GM10847 (cell line): ENCODE results near the gene DMRTC2.

Experiments
- POLR2A ChIP-seq: IDR thresholded peaks from 2 replicates; pipeline ENCODE4 v1.6.1; 2011; ENCODE audit not compliant: insufficient read length; ENCODE audit errors: extremely low read depth

DMRTC2 gene

DNA sequence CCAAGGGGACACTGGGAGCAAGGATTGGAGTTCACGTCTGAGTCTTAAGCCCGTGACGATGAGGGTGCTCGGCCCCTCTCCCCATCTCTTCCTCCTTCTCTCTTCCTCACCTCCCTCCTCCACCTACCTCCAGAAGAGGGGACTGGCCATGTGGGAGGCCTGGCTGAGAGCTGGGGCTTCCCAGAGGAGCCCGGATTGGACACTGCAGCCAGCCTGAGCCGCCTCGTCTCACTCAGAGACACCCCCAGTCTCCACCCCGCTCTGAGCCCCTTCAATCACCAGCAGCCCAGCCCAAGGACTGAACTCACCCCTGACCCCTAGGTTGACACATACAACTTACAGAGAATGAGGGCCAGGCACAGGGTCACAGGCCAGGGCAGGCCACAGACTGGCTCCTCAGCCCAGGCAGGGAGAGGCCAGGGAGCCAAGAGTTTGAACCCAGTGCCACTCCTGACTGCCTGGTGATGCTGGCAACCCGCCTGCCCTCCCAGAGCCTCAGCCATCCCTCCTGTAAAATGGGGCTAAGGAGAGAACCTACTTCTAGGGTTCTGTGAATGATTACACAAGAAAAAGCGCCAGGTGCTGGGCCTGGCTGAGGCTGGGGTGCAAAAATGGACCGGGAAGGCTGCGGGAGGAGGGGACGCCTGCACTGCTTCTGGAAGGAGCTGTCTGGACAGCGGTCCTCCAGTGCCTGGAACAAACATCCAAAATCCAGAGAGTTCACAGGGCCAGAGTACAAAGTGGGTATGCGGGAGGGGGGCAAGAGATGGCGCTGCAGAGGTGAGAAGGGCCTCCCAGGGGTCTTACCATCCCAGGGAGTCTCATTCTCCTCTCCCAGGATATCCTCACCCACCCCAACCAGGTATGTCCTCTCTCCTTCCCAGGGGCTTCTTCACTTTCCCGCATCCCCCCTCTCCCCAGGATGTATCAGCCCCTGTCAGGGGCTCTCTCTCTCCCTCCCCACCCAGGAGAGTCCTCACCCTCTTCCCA is 33.4 kb downstream of the DMRTC2 start:
- TF ChIP-seq POLR2A: no peak

DNA sequence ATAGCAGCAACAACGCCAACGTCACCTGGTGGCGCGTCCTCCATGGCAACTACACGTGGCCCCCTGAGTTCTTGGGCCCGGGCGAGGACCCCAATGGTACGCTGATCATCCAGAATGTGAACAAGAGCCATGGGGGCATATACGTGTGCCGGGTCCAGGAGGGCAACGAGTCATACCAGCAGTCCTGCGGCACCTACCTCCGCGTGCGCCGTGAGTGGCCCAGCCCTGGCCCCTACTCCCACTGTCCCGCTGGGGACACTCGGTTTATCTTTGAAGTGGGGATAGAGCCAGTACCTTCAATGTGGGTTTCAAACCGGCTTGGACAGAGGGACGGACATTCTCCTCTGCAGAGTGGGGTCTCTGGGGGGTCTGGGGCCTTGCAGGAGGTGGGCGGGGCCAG is 34.2 kb downstream of the DMRTC2 start:
- TF ChIP-seq POLR2A: no peak

DNA sequence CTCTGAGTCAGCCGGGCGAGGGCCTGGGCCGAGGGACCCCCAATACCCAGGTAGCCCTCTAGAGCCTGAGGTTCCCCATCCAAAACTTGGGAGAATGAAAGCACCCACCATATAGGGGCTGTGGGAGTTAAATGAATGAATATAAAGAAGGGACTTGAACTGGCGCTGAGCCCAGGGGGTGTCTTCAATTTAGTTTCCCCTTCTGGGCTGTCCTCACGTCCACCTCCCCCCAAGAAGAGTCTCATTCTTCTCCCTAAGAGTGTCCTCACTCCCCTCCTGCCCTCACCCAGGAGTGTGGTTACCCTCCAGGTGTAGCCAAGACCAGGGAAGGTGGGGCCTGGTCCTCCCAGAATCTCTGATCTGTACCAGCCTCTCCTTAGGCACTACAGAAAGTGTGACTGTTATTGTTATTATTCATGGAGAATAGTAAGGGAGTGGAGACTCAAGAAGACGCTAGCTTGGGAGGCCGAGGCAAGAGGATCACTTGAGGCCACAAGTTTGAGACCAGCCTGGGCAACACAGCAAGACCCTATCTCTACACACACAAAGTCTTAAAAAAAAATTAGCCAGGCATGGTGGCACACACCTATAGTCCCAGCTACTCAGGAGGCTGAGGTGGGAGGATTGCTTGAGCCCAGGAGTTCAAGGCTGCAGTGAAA is 35.0 kb downstream of the DMRTC2 start:
- no peak for TF ChIP-seq POLR2A

DNA sequence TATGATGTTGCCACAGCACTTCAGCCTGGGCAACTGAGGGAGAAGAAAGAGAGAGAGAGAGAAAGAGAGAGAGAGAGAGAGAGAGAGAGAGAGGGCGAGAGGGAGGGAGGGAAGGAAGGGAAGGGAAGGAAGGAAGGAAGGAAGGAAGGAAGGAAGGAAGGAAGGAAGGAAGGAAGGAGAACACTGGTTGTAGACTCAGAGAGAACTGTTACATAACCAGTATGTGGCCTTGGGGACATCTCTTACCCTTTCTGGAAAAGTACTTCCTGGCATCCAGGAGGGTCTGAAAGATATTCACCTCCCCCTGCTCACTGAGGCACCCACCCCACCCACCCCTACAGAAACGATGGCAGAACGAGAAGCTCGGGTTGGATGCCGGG is 35.5 kb downstream of the DMRTC2 start:
- TF ChIP-seq POLR2A: no peak

DNA sequence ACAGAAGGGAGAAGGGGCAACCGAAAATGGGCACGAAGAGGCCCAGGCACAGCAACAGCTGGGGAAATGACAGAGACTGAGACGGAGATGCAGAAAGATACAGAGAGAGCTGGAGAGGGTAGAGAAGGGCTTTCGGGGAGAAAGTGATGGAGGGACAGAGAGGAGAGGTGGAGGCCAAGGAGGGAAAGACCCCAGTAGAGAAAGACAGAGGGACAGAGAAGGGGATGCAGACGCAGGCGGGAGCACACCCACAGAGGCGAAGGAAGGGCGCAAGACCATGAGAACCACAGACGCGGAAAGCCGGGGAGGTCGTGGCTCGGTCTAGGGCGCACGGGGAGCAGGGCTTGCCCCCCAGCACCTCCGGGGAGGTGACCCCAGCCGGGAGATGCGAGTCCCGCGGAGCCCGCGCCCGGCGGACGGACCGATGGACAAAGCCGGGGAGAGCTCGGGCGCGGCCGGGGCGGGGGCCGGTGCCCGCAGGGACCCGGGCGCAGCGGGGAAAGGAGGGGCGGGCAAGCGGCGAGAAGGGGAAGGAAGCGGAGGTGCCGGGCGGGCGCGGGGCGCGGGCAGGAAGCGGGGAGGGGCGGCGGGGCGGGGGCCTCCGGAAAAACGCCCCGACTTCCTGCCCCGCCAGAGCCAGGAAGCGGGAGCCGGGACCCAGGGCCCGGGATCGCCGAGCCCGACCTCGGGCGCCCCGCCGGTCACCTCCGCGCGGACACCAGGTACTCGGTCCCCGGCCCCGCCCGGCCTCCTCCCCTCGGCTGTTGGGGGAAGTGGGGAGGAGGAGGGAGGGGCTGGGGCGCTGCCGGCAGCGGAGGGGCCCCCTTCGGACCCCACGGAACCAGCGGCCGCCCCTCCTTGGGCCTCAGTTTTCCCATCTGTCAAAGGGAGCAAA is 38.0 kb downstream of the DMRTC2 start, which contains the start of gene ARHGEF1:
Gene ARHGEF1 (plus strand): TSS at position 617 of the 895 bp plus-strand sequence. CDS start 4,899 bp downstream, outside the sequence.
- peak; percentile 65 for TF ChIP-seq POLR2A

DNA sequence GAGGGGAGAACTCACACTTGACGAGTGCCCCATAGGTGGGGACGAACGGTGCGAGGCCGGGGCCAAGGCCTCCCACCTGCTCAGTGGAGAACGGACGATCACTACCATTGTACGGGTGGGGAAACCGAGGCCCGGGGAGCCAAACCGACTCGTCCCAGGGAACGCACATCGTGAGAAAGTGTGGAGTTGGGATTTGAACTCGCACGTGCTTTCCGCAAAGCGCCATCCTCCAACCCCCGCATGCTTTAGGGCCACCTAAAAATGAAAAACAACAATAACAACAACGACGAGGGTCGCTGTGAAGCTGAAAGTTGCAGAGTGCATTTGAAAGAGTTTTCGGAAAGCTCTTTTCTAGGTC is 38.6 kb downstream of the DMRTC2 start:
- TF ChIP-seq POLR2A: peak; percentile 21

DNA sequence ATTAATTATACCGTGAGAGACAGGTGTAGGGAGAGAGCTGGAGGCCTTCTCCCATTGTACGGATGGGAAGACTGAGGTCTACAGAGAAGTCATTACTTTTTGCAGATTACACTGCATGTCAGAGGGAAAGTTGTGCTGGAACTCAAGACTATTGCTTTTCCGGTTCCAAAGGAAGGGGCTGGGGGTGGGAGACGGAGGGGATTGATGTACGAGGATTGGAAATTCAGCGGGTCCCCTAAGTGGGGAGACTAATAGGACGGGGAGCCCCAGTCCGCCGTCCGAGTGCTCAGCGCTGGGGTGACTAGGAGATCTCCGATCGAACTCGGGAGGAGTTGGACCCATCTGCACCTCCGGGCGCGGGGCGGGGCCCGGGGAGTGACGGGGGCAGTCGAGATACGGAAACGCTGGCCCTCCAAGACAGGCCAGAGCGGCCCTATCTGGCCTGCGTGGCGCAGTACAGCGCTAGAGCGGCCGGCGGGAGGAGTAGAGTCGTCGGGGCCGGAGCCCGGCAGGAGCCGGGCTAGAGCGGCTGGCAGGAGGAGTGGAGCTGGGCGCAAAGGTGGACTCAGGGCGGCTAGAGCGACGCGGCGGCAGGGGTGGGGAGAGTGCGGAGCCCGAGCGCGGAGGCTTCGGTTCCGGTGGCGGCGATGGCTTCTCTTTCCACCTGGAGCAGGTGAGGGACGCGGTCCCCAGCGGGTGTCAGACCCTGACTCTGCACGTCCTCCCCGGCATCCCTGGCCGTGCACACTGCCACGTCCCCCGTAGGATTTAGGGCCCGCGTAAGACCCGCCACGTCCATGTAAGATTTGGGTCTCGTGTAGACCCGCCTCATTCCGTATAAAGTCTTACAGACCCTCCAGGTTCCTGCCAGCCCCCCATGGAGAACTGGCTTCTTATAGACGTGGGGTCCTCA is 39.2 kb downstream of the DMRTC2 start:
- peak; percentile 90 for TF ChIP-seq POLR2A

DNA sequence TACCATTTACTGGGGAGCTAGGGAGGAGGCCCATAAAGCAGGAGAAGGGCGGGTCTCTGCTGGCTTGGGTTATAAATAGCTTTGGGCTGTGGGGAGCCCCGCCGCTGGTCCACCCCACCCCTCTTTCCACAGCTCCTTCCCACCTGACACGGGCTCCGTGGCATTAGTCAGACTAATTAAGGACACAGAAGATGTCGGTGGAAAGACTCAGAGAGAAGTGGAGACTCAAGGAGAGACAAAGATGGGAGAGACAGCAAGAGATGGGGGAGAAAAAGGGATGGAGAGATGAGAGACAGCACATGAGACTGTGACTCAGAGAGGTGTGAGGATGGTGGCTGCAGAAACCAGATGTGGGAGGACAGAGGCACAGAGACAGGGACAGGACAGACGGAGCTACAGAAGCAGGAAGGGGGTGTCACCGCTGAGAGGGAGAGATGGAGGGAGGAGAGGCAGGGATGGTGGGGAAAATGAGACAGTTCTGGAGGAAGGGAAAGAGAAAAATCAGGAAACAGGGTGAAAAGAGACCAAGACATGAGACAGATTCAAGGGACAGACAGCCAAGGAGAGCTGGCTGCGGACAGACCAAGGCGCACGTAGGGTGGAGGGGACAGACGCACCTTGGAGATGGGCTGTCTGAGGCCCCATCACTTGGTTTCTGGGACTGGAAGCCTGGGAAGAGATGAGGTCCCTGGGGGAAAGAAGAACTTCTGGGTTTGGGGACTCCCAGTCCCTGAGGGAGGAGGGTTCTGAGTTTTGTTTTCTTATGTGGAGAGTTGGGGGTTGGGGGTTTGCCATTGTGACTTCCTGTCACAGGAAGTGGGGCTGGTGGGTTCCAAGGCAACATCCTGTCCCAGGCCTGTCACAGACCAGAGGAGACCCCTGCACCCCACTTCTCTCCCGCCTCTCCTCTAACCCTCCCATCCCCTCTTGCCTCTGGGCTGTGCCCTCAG is 42.2 kb downstream of the DMRTC2 start:
- no peak for TF ChIP-seq POLR2A

DNA sequence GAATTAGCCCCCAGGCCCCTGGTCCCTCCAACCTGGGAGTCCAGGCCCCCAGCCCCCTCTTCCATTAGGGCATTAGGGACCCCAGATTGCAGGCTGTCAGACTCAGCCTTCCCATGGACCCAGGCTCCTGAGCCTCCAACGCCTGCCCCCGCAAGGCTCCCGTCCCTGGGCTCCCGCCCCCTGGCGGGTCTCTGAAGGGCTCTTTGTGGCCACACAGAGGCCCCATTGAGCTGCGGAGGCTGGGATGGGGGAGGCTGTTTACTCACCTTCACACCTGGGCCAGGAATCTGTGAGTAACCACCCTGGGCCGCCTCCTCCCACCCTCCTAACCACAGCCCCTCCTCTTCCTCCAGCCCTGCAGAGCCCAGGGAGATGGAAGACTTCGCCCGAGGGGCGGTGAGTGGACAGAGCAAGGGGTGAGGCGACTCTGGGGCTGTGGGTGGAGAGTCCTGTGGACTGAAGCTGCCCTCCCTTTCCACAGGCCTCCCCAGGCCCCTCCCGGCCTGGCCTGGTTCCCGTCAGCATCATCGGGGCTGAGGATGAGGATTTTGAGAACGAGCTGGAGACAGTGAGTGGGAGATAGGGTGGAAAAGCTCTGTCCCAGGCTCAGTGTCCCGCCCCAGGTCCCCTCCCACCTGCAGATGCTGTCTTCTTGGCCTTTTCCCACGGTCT is 43.0 kb downstream of the DMRTC2 start:
- no peak for TF ChIP-seq POLR2A

DNA sequence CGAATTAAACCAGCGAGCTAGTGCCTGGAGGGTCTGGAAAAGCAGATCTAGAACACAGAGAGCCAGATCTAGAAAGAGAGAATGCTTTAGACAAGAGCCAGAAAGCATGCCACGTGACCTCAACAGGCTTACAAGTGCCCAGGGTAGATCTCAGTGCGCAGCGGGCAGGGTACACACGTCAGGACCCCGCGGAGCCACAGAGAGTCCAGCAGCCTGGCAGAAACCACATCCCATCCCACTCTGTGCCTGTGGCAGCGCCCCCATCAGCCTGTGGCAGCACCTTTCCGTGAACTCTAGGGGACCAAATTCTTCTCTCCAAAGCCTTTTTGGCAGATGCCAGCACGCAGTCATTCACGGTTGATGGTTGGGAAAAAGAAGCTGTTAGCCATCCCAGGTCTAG is 44.1 kb downstream of the DMRTC2 start:
- no peak for TF ChIP-seq POLR2A

DNA sequence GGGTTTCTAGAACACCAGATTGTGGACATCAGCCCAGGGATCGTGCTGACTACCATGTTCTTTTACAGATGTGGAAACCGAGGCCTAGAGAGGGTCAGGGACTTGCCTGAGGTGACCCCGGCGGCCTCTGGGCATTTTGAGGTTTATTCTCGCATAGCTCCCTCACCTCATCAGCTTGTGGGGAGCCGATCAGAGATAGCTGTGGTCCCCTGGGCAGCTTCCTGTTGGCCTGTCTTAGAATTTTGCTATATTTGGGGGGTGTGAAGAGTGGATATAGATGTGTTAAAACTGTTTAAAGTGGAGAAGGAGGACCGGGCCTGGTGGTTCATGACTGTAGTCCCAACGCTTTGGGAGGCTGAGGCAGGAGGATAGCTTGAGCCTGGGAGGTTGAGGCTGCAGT is 45.1 kb downstream of the DMRTC2 start:
- TF ChIP-seq POLR2A: no peak

DNA sequence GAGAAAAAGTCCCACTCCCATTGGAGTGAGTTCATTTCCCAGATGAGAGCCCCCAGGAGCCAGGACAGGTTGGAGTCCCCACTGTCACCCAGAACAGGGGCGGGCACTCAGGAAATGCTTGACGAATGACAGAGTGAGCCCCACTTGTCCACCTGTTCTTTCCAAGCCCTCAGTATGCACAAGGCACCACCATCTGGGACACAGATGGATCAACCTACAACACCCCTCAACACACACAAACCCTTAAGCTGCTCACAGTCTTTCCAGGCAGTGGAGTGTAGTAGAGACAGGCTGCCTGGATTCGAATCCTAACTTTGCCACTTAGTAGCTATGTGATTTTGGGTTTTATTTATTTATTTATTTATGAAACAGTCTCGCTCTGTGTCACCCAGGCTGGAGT is 46.1 kb downstream of the DMRTC2 start:
- TF ChIP-seq POLR2A: no peak
